Right ventricle myocardium inferior (tissue), 1 donor: ENCODE data around the gene SLC25A28. TPM values are rescaled to one million over a fixed set of nuclear protein-coding genes. Genes with fewer than 3 reads are reported as not detected.

Experiments
- total RNA-seq: library from RNA; stranded (reverse); fragmentation: NEBNext Ultra II Directional; extraction: Animal tissue kit (Norgen Biotek cat#: 25700); gene quantifications from one replicate; pipeline ENCODE4 v1.2.1, GENCODE V29; 2021
- donor health status: DM: no; HTN: yes; CAD: no; lungs with severe emphysema.

SLC25A28 gene
- total RNA-seq, 1 donor from 2014 or later: 38.2 TPM

Other genes starting within 250 kb of the SLC25A28 start
- 507 TPM for gene GOT1, start 189.8 kb downstream of the SLC25A28 start, total RNA-seq
- gene NKX2-3, start 87.5 kb downstream of the SLC25A28 start, total RNA-seq: not detected
- 1.4 TPM for gene ENTPD7, start 39.1 kb upstream of the SLC25A28 start, total RNA-seq
- gene COX15, start 111.7 kb upstream of the SLC25A28 start, total RNA-seq: 30.1 TPM
- gene CUTC, start 111.8 kb upstream of the SLC25A28 start, total RNA-seq: 37.2 TPM
- 0.05 TPM for gene ABCC2, start 162.2 kb upstream of the SLC25A28 start, total RNA-seq